CD1c-positive myeloid dendritic cell (primary cell): ENCODE results near the gene ACAD11.
"Not testable (repeated sequence)": the region's sequence is repeated elsewhere in the genome, so short reads cannot be mapped to it uniquely, and the experiment has no call there.

Experiments
- DNase-seq: peaks from one replicate; pipeline ENCODE4 v3.0.0-alpha.2; 2016; ENCODE audit errors: extremely low spot score

The ACAD11 gene

DNA sequence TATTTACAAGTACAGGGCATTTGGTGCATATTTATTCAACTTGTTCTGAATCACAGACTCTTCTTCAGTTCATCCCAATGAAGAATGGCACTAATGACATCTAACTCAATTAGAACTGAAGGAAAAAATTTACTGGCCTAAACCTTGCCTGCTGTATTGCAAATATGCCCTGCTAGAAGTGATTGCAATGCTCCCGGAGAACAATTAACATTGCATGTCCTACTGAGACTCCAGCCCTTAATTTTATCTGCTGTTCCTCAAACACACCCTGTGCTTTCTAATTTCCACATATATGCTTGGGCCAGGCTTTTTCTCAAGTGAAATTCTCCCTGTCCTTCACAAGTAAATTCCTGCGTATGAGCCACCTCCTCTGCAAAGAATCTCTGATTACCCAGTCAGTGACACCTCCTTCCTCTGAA lies 54.2 kb downstream of the ACAD11 start:
- no peak for DNase-seq

DNA sequence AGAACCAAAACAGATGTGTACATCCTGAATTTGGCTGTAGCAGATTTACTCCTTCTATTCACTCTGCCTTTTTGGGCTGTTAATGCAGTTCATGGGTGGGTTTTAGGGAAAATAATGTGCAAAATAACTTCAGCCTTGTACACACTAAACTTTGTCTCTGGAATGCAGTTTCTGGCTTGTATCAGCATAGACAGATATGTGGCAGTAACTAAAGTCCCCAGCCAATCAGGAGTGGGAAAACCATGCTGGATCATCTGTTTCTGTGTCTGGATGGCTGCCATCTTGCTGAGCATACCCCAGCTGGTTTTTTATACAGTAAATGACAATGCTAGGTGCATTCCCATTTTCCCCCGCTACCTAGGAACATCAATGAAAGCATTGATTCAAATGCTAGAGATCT lies 59.0 kb downstream of the ACAD11 start:
- DNase-seq: not testable (repeated sequence)

DNA sequence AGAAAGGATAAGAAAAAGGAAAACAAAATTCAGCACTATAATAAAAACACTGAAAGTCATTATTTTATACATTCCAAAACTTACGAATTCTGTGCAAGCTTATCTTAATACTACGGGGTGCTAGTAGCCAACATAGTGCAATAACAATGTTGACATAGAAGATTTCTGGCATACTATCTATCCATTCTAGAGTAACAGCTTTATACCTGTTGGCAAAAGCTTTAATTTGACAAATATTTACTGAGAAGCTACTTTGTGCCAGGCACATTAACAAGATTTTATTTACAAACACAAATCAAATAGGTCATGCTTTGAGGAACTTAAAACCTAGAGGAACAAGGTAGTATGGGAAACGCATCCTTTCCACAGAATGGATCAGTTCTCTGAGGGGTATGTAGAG lies 61.4 kb downstream of the ACAD11 start:
- no peak for DNase-seq

DNA sequence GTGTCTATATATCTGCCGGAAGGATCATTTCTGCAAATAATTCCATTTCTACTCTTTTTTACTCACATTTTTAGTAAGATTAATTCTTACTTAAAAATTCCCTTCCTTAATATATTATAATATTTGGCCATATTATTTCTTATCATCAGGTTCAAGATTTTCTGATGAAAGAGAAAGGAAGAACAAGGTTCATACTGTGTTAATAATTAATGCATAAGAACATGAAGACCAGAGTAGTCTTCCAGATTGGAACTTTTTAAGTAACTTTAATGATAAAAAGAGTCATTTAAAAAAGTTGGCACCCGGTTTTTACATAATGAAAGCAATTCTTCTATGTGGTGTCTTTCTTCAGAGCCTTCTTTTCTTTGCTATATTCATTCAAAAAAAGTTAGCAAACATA lies 61.9 kb downstream of the ACAD11 start:
- DNase-seq: no peak

DNA sequence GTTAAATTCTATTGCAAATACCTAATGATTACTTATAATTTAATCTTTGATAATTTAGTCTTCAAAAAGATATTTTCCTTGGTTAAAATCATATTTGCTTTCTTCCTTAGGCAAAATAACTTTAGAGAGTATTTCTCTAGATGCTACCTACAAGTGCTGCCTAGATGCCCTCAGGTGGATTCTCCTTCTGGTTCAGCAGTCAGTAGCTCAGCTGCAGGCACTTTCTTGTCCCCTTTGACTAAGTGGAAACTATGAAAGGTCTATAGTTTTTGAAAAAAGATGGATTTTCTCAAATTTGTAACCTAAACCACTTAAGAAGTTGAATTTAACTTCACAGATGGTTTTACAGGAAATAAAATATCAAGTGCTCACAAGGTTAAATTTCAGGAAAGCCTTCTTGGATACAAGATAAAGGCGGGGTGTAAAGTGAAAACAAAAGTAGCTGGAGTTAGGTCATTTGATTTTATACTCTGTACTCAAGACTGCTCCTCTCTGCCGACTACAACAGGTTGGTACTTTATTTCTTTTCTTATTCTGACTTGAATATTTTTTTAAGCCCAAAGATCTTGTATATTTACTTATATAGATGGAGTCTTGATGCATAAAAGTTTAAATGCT lies 62.7 kb downstream of the ACAD11 start, which contains the start of gene ACKR4:
Gene ACKR4, plus strand, starts transcription at position 455 of the 618 bp plus-strand sequence. CDS start 3,128 bp downstream, outside the sequence.
- no peak for DNase-seq

DNA sequence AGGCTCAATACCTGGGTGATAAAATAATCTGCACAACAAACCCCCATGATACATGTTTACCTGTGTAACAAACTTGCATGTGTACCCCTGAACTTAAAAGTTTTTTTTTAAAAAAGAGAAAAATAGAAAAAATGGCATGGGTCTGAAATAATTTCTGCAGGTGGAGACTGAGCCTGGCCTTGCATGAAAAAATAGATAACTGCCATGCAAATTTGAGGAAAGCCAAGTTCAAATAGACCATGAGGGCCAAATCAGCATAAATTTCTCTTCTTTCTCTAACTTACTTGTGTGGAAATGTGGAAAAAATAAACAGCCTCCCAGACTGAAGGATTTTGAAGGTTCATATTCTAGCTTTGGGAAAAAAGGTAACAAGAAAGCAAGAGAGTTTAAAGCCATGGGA lies 63.3 kb downstream of the ACAD11 start:
- no peak for DNase-seq

DNA sequence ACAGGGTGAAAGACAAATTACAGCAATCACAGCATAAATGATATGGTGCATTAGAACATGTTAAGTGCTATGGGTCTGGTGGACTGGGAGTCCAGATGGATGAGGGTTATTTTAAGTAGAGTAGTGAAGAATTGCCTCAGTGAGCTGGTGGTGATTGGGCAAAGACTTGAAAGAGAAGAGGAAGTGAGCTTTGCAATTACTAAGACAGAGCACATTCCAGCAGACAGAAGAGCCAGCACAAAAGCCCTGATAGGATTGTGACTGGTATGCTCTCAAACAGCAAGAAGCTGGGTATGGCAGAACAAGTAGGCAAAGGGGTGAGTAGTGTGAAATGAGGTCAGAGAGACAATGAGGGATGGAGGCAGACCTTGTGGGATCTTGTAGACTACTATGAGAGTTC lies 64.6 kb downstream of the ACAD11 start:
- peak; percentile 21 for DNase-seq

DNA sequence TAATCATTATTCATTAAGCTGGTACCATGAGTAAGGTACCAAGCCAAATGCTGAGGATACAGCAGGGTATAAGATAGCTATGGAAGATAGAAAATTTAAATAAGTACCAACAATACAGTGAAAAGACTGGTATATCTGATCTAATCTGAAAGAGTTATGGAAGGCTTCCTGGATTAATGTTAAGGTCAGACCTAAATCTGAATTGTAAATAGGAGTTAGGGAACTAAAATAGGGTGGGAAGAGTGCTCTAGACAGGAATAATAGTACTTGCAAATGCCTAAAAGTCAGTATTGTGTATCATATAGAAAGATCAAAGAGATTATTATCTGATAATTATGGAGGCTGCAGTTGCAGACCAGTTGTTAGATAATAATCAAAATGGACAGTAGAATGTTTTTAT lies 65.1 kb downstream of the ACAD11 start:
- DNase-seq: no peak

DNA sequence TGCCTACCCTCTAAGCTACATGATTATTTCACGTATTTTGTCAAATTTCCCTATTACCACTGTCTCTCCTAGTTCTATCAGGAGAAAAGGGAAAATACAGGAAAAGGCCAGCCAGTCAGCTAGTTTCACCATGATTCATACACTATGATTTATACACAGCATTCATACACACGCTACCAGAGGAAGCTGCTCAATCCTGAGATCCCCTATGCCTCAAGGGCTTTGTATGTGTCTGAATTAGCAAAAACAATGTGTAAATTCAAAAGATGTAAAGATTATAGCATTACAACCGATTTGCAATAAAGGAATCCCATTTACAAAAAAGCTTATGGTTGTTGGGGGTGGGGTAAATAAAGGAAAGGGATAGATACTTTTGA lies 65.7 kb downstream of the ACAD11 start:
- DNase-seq: no peak

DNA sequence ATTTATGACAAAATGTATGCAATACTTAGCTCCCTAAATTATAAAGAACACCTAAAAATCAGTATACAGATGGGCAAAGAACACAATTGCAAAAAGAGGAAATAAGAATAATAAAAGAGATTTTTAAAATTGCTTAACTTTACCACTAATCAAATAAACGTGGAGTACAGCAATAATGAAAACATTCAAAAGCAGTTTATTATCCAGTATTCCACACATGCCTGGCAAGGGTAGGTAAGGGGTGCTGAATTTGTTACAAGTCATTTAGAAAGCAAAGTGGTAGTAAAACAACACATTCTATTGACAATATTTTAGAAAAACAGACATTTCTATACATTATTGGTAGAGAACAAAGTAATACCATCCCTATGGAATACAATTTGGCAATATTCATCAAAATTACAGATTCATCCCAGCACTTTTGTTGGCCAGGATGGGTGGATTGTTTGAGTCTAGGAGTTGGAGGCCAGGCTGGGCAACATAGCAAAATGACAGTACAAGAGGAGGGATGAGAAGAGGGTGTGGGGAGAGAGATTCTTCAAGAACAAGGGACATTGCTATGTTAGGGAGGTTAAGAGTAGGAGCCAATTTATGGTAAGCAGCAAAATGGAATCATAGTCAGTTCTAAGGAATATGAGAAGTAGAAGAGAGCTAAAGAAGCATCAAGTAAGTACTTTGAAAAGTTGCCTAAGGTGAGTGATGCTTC lies 66.2 kb downstream of the ACAD11 start:
- no peak for DNase-seq

DNA sequence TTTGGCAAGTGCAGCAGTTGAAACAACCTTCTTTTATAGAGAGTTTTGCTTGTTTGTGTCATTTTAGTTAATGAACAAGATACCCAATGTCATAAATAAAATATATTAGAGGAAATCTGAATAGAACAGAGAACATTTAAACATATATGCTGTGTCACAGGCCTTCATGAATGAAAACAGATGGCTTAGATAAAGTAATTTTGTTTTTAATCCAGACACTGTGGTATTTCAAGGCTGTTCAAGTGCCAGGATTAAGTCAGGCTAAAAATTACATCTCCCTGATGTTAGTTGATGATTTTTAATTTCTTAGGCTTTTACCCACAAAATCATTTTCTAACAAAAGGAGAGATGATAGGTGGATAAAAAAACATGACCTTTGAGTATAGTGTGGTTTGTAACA lies 67.4 kb downstream of the ACAD11 start:
- no peak for DNase-seq

DNA sequence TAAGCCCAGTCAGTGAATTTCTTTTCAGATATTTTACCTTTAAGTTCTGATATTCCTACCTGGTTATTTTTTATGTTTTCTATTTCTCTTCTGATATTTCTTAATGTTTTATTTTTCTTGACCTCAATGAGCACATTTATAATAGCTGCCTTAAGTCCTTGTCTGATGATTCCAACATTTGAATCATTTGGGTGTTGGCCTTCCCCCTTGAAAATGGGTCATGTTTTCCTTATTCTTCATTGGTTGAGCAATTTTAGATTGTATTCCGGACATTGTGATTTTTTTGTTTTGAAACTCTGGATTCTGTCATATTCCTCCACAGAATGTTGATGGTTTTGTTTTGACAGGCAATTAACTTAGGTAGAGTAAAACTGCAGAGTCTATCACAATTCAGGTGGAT lies 72.2 kb downstream of the ACAD11 start:
- DNase-seq: no peak

DNA sequence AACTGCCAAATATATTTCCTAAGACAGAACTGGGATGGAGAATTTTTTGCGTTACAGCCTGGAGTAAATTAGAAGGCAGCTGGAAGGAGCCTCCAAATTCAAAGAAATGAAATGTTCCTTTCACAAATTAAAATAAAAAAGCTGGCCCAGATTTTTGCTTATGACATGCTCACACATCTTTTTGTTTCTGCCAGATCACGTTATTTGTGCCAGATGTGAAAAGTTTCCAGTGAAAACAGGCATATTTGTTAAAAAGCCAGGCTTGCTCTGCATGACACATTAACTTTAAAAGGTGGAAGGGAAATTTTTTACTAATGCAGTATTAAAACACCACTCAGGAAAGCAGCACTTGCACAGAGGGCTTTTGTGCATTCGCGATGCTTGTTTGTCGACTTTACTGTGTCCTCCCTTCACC lies 85.8 kb downstream of the ACAD11 start:
- DNase-seq: no peak

DNA sequence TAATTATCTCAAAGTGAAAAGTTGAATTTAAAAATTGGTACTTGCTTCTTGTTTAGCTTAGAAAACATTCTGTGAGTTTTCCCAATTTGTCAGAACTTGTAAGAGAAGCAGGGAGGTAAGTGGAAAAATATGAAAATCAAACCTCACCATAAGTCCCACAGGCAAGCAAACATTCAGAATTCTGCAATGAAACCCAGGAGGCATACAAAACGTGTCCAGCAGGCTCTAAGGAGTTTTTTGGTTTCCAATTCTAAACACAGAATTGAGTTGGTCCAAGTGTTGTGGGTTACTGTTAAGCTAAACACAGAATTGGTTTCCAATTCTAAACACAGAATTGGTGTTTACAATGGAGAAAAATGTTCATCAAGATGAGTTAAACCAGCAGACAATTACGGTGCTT lies 89.6 kb downstream of the ACAD11 start:
- DNase-seq: no peak

DNA sequence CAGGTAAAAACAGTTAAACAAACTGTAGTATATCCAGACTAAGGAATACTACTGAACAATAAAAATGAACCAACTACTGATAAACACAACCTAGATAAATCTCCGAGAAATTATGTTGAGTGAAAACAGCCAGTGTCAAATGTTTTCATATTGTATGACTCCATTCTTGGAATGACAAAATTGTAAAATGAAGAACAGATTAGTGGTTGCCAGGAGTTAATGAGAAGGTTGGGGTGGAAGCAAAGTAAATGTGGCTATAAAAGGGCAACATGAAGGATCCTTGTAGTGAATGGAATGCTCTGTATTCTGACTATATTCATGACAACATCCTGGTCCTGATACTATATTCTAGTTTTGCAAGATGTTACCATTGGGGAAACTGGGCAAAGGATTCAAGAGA lies 90.0 kb downstream of the ACAD11 start:
- no peak for DNase-seq

DNA sequence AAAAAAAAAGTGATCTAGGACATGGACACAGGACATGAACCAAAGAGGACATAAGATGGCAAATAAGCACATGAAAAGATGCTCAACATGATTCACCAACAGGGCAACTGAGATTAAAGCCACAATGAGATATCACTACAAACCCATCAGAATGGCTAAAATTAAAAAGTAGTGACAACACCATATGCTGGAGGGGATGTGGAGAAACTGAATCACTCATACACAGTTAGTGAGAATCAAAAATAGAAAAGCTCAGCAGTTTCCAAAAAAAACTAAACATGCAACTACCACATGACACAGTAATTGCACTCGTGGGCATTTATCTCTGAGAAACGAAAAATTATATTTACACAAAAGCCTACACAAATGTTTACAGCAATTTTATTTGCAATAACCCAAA lies 90.5 kb downstream of the ACAD11 start:
- DNase-seq: no peak

DNA sequence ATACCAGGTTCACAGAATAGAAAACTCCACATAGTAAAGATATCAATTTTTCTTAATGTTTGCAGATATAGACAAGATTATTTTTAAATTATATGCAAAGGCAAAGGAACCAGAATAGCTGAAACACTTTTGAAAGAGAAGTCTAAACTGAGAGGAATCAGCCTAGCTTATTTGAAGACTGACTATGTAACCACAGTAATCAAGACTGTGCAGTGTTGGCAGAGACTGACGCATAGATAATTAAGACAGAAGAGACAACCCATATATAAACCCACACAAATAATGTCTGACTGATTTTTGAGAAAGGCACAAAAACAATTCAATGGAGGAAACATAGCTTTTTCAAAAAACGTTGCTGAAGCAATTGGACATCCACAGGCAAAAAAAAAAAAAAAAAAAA lies 91.2 kb downstream of the ACAD11 start:
- no peak for DNase-seq

DNA sequence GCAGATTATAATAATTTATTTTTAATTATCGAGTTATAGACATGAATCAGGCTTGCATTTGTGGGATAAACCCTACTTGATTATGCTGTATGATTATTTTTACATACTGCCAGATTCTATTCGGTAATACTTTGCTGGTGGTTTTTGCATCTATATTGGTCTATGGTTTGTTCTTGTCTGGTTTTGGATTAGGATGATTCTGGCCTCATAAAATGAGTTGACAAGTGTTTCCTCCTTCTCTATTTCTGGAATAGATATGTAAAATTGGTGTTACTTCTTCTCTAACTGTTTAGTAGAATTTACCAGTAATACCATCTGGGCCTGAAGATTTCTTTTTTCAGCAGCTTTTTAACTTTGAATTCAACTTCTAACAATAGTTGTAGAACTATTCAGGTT lies 95.5 kb downstream of the ACAD11 start:
- DNase-seq: no peak

DNA sequence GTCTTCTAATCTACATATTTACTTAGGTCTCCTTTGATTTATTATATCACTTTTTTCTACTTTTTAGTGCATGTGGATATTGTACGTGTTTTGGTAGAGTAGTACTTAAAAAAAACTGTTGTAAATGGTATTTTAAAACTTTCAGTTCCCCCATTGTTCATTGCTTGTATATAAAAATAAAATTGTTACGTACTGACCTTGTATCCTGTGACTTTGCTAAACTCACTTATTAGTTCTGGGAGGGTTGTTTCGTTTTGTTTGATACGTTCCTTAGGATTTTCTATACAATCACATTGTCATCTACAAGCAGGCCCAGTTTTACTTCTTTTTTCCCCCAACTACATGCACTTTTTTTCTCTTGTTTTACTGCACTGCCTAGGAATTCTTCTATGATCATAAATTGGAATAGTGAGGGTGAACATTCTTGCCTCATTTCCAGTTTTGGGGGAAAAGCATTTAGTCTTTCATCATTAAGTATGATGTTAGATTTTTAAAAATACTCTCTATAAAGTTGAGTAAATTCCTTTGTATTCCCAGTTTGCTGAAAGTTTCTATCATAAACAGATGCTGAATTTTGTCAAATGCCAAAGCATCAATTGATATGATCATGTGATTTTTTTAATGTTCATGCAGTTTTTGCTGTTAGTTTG lies 96.1 kb downstream of the ACAD11 start:
- DNase-seq: no peak

DNA sequence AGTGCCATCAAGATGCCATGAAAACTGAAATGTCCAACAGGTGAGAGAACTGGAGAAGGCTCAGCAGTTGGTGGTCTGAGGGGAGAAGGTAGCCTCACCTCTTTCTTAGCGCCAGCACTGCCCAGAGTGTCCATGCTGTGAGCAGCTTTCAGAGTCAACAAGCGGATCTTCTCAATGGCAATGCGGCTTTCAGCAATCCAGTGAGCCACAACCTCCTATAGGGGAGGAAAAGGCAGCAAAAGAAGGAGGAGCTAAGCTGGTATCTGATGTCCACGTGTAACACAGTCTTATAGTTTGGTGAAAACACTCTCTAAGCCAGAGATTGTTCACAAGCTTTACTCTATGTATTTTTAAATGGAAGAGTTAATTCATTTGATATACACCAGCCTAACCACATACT lies 98.6 kb downstream of the ACAD11 start:
- no peak for DNase-seq

DNA sequence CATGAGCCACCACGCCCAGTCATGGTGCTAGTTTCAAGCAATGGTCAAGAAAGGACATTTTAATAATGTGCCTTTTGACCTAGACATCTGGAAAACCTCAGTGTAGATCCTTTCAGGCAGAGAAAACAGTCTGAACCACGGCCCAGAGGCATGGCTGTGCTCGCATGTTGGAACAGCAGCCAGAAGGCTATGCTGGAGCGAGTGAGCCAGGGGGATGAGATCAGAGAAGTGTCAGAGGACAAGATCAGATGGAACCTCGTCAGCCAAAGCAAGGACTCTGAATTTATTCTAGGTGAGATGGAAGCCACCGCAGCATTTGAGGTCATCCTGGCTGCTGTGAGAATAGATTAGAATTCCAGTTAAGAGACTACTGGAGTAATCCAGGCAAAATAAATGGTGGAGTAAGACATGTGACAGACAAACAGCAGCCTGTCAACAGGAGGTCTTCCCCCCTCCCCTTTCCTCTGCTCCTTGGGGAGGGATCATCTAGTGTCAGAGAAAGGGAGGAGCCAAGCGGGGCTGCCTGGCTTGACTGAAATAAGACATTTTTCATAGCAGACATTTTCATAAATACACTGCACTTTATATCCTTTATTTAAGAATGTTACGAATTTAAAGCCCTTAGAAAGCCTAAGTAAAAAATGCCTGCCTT lies 103.0 kb downstream of the ACAD11 start:
- no peak for DNase-seq

DNA sequence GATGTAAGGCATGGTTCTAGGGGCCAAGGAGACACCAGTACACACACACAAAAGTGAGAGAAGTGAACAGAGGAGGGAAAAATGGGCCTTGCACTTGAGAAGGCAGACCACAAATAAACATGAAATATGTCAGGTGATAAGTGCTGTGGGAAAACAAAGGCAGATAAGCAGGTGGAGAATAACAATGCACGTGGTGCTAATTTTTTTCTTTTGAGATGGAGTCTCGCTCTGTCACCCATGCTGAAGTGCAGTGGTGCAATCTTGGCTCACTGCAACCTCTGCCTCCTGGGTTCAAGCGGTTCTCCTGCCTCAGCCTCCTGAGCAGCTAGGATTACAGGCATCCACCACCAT lies 103.6 kb downstream of the ACAD11 start:
- DNase-seq: not testable (repeated sequence)
